T-cell (primary cell): ENCODE data around the gene CRIP1. TPM values are rescaled to one million over a fixed set of nuclear protein-coding genes. Genes with fewer than 3 reads are reported as not detected.

Source experiments
- ATAC-seq, 4 experiments: fragments of 200-7000 bp in 3 of 4; fragments of 150-1000 bp in 1 of 4; cut with Tn5 transposase; replicated peaks in 1 of 4; 1 replicate in 3 of 4; 2 replicates in 1 of 4; pipeline ENCODE4 v1.10.0; 2021; ENCODE audit warnings: moderate library complexity in 3 of 4, mild to moderate bottlenecking in 2 of 4, moderate number of reproducible peaks in 1 of 4
- CTCF ChIA-PET, 2 donors: fragments of 300-600 bp; sonication (Branson Sonifier 250); formaldehyde crosslinking; loops; one replicate each; lab custom pipeline; 2022; ENCODE audit warnings: antibody characterized with exemption in 2 of 2; lab: Charles Lee
- POLR2A ChIA-PET, 2 donors: fragments of 300-600 bp; sonication (Branson Sonifier 250); formaldehyde crosslinking; loops; one replicate each; lab custom pipeline; 2022; ENCODE audit warnings: antibody characterized with exemption in 2 of 2; lab: Charles Lee
- DNase-seq, 35 experiments: peaks; one replicate each; pipeline versions ENCODE4 v3.0.0 to v3.0.0-alpha.2; 2013 to 2023
- H3K27ac ChIP-seq: one replicate; pipeline ENCODE4 v1.5.1; 2013; ENCODE audit warnings: low read length
- H3K27me3 ChIP-seq, 2 experiments: replicated peaks in 1 of 2; 1 replicate in 1 of 2; 2 replicates in 1 of 2; pipeline versions ENCODE4 v1.6.1 to v1.7.0; 2013; ENCODE audit warnings: low read length in 1 of 2, mixed read lengths in 1 of 2; ENCODE audit not compliant: control insufficient read depth in 2 of 2, insufficient read depth in 2 of 2; ENCODE audit errors: extremely low read depth in 1 of 2
- H3K36me3 ChIP-seq, 2 donors: 1 replicate in 1 of 2; 2 replicates in 1 of 2; pipeline versions ENCODE4 v1.6.1 to v1.7.0; 2013; ENCODE audit warnings: low read length in 1 of 2; ENCODE audit not compliant: control insufficient read depth in 2 of 2, insufficient read depth in 1 of 2; ENCODE audit errors: extremely low read depth in 1 of 2
- H3K4me1 ChIP-seq, 2 experiments: 1 replicate in 1 of 2; 2 replicates in 1 of 2; pipeline versions ENCODE4 v1.6.1 to v1.7.0; 2013; ENCODE audit warnings: low read length in 2 of 2, mixed read lengths in 1 of 2; ENCODE audit not compliant: insufficient read depth in 2 of 2, control insufficient read depth in 1 of 2; ENCODE audit errors: extremely low read depth in 1 of 2
- H3K4me3 ChIP-seq, 2 donors: 1 replicate in 1 of 2; 2 replicates in 1 of 2; pipeline versions ENCODE4 v1.5.1 to v1.7.0; 2013; ENCODE audit warnings: mild to moderate bottlenecking in 2 of 2, low read length in 1 of 2, moderate library complexity in 1 of 2; ENCODE audit not compliant: control insufficient read depth in 1 of 2; ENCODE audit errors: extremely low read depth in 1 of 2
- H3K9me3 ChIP-seq: 2 replicates; pipeline ENCODE4 v1.7.0; 2013
- H3K27ac Mint-ChIP-seq, 2 donors: one replicate each; pipeline ENCODE4 v1.8.0; 2020 to 2021; ENCODE audit warnings: mild to moderate bottlenecking in 2 of 2, mixed read lengths in 2 of 2
- H3K27me3 Mint-ChIP-seq, 2 donors: one replicate each; pipeline ENCODE4 v1.8.0; 2021 to 2022; ENCODE audit warnings: mixed read lengths in 2 of 2
- H3K36me3 Mint-ChIP-seq: one replicate; pipeline ENCODE4 v1.8.0; 2021; ENCODE audit warnings: mixed read lengths
- H3K4me1 Mint-ChIP-seq, 3 donors: one replicate each; pipeline ENCODE4 v1.8.0; 2020 to 2022; ENCODE audit warnings: mixed read lengths in 3 of 3, mild to moderate bottlenecking in 1 of 3
- H3K4me3 Mint-ChIP-seq, 3 donors: one replicate each; pipeline ENCODE4 v1.8.0; 2020 to 2022; ENCODE audit warnings: mild to moderate bottlenecking in 3 of 3, mixed read lengths in 3 of 3, moderate library complexity in 3 of 3
- H3K9me3 Mint-ChIP-seq, 3 donors: one replicate each; pipeline ENCODE4 v1.8.0; 2020 to 2022; ENCODE audit warnings: mixed read lengths in 3 of 3
- WGBS: methylation state at CpG from one replicate; pipeline ENCODE4 v1.1.5; 2013; ENCODE audit warnings: missing lambda C conversion rate; ENCODE audit not compliant: insufficient coverage; 5-methylcytosine and 5-hydroxymethylcytosine counted together
- total RNA-seq, 35 experiments: library from RNA in 6 of 35; stranded (reverse) in 6 of 35; fragments of 120-200 nt in 1 of 35; gene quantifications; one replicate each; pipeline versions ENCODE4 v1.2.1 to v1.2.4 and lab custom pipeline; 2013 to 2026

Gene CRIP1
- total RNA-seq, 5 donors from 2014 or later (not counting 1 experiment from before 2014, with no cell fraction given) = 224 to 477 (median 329) TPM

DNA sequence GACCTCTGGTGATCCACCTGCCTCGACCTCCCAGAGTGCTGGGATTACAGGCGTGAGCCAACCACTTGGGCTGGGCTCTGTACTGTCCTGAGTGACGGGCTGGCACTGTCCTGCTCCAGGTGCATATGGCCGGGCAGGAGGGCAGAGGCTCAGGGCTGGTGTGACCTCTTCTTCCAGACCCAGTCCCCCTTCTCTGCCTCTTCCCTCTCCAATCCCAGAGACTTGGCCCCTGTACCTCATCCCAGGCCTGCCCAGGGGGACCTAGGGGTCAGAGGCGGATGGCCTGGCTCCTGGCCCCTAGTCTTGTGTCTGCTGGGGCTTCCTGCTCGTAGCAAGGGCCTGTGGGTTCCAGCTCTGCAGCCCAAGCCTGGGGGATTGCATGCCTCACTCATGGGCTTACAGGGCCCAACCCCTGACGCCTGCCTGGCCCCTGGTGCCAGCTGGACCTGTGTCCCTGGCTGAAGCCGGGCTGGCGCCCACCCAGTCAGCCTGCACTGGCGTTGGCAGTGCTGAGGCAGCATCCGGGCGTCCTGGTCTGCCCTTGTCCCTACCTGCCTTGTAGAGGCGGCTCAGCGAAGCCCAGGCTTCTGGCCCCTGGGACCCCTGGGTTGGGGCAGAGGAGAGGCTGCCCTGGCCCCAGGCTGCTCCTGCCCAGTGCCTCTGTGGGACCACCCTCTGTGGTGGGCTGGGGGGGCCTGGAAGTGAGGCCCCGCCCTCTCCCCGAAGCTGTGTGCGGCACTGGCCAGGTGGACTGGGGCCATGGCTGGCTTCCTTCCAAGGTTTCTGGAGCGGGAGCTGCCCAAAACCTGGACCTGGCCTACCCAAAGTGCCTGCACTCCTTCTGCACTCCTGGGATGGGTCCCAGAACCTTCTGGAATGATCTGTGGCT lies 8.7 kb downstream of the CRIP1 start:
- DNase-seq (peak in 1 of 35 experiments; percentile 1), ATAC-seq (no peak)
- Histone ChIP-seq H3K4me1 (peaks cover 0 to 14% of the 10 kb centered on the region in 2 experiments), H3K27me3 (no peaks in the 10 kb centered on the region), H3K27ac (no peak overlapping the region), H3K4me3 (no peak overlapping the region), H3K9me3 (no peaks in the 10 kb centered on the region), H3K36me3 (peaks cover 0 to 3% of the 10 kb centered on the region in 2 donors)
- POLR2A ChIA-PET = no interaction called here
- peaks cover 6 to 8% (median 6%) of the 10 kb centered on the region in 3 donors for H3K4me1 Mint-ChIP-seq
- no peak overlapping the region for H3K27ac Mint-ChIP-seq
- no peaks in the 10 kb centered on the region for H3K27me3 Mint-ChIP-seq
- CTCF ChIA-PET = no interaction called here
- no peaks in the 10 kb centered on the region for H3K36me3 Mint-ChIP-seq
- H3K4me3 Mint-ChIP-seq = no peak overlapping the region
- WGBS = 97% methylated on average over 17 of the region's 18 CpGs
- no peaks in the 10 kb centered on the region for H3K9me3 Mint-ChIP-seq

DNA sequence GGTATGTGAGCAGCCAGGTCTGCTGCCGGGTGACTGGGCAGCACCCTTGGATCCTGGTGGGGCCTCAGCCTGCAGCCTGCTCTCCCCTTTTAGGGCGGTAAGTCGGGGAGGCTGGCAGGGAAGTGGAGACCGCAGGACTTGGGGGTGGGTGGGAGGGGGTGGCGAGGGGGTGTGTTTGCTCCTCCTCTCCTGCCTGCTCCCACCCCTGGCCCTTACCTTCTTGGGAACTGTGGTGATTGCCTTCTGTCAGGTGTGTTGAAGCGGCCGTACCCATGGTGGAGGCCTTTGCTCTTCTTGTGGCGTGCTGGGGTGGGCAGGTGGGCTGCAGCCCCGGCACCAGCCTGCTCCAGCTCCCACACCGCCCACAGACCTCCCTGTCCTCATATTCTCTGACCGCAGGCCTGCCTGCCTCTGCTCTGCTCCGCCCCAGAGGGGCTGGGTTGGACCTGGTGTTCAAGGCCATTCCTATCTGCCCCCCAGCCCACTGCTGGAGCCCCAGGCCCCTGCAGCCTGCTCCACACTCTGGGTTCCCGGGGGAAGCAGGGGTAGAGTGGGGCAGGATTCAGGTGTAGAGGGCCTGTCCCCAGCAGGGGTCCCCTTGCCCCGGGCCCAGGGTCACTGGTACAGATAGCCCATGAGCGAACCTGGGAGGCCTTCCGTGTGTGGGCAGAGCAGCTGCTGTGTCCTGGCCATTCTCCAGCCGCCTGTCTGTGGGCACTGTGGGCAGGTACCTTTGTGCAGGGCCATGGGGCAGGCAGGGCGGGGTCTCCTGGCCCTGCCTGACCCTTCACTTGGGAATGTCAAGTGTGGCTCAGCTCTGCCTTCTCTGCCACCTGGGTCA lies 9.5 kb downstream of the CRIP1 start:
- ChIA-PET POLR2A (no interaction called here), CTCF (no interaction called here)
- ATAC-seq (no peak), DNase-seq (no peak)
- no peaks in the 10 kb centered on the region for H3K9me3 Mint-ChIP-seq
- Histone ChIP-seq H3K27me3 (no peaks in the 10 kb centered on the region), H3K4me1 (peaks cover 0 to 14% of the 10 kb centered on the region in 2 experiments), H3K36me3 (peaks cover 0 to 3% of the 10 kb centered on the region in 2 donors), H3K4me3 (no peak overlapping the region), H3K9me3 (no peaks in the 10 kb centered on the region), H3K27ac (no peak overlapping the region)
- no peaks in the 10 kb centered on the region for H3K27me3 Mint-ChIP-seq
- no peak overlapping the region for H3K27ac Mint-ChIP-seq
- no peaks in the 10 kb centered on the region for H3K36me3 Mint-ChIP-seq
- 86% methylated on average over 9 of the region's 18 CpGs for WGBS
- H3K4me1 Mint-ChIP-seq = peaks cover 5 to 6% (median 6%) of the 10 kb centered on the region in 3 donors
- no peak overlapping the region for H3K4me3 Mint-ChIP-seq

DNA sequence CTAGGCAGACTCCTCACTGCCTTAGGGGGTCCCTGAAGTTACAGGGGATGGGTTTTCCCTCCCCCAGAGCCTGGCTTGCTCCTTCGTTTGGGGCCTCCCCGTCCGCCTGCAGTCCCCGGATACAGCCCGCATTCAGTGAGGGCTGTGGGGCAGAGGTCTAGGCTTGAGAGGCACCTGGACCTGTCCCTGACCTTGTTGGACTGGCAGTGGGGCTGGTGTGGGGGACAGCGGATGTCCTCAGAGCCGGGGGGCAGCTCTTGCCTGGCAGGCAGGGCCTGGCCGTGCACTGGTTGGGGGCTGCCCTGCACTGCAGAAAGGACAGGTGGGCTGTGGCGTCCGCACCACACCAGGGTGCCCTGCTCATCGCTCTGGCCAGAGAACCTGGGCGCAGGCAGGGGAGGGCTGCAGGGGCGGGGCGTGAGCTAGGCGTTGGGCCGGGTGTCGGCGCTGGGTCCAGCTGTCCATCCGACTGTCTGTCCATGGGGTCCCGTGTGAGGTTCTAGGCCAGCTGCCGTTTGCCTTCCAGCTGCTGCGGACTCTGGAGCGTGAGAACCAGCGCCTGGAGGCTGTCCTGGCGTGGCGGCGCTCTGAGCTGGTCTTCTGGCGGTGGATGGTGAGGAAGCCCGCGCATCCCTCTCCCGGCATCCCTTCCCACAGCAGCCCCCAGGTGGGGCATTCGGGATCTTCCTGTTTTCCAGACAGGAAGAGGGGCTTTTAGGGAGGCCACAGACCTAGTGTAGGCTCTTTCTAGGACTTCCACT lies 10.3 kb downstream of the CRIP1 start:
- H3K36me3 Mint-ChIP-seq = no peaks in the 10 kb centered on the region
- POLR2A ChIA-PET = no interaction called here
- peaks cover 0 to 3% of the 10 kb centered on the region in 2 donors for H3K36me3 ChIP-seq
- 98% methylated on average over 22 of the region's 32 CpGs for WGBS
- H3K27ac Mint-ChIP-seq = no peak overlapping the region
- no peaks in the 10 kb centered on the region for H3K9me3 ChIP-seq
- no peak overlapping the region for H3K4me3 ChIP-seq
- DNase-seq (no peak), ATAC-seq (no peak)
- peaks cover 0 to 8% of the 10 kb centered on the region in 2 experiments for H3K4me1 ChIP-seq
- H3K4me1 Mint-ChIP-seq = peaks cover 1 to 2% (median 1%) of the 10 kb centered on the region in 3 donors
- no peaks in the 10 kb centered on the region for H3K27me3 ChIP-seq
- H3K9me3 Mint-ChIP-seq = no peaks in the 10 kb centered on the region
- CTCF ChIA-PET = no interaction called here
- H3K27me3 Mint-ChIP-seq = no peaks in the 10 kb centered on the region
- no peak overlapping the region for H3K4me3 Mint-ChIP-seq
- H3K27ac ChIP-seq = no peak overlapping the region

DNA sequence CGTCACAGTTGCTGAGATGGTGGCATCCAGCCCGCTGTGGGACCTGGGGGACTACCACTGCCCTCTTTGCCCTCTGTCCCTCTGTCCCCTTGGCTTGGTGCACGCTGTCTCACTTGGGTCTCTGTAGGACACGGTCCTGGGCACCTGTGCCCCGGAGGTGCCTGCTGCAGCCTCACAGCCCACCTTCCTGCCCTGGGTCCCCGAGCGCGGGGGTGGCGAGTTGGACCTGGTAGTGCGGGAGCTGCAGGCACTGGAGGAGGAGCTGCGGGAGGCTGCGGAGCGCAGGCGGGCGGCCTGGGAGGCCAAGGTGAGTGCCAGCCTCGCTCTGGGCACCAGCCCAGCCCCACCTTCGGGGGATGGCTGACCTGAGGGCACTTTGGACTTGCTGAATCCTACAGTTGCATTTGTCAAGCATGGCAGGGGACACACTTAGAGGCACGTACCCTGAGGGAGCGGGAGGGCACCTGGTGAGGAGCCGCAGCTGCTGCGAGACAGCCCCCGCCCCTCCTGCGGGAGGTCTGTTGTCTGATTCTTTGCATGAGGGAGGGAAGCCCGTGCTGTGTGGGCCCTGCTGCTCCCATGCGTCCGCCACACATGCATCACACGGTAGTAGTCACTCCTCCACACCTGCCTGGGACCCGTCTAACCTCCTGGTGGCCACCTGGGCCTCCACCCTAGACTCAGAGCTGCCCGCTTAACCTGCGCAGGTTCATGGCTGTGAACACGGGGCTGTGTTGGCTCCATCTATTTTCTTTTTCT lies 11.2 kb downstream of the CRIP1 start:
- Mint-ChIP-seq H3K27ac (no peak overlapping the region), H3K36me3 (no peaks in the 10 kb centered on the region), H3K27me3 (peaks cover 0 to 3% of the 10 kb centered on the region in 2 donors), H3K4me1 (no peaks in the 10 kb centered on the region), H3K9me3 (no peaks in the 10 kb centered on the region), H3K4me3 (no peak overlapping the region)
- no peak for DNase-seq
- Histone ChIP-seq H3K27ac (no peak overlapping the region), H3K4me1 (no peaks in the 10 kb centered on the region), H3K4me3 (no peak overlapping the region), H3K27me3 (no peaks in the 10 kb centered on the region), H3K36me3 (peaks cover 0 to 3% of the 10 kb centered on the region in 2 donors), H3K9me3 (no peaks in the 10 kb centered on the region)
- WGBS = 93% methylated on average over 30 of the region's 31 CpGs
- ATAC-seq = peak in 1 of 4 experiments; percentile 10
- CTCF ChIA-PET = no interaction called here
- POLR2A ChIA-PET = interaction anchor here in 1 of 2 donors (0.6 kb wide), 2 partner anchors 54 to 80 kb away, joined by 3 to 11 read pairs; no protein-coding TSS in a partner anchor

GRCh38 chr14:105498430-105499255 lies 12.0 kb downstream of the CRIP1 start:
- no peak overlapping the region for H3K4me3 Mint-ChIP-seq
- Histone ChIP-seq H3K4me1 (no peaks in the 10 kb centered on the region), H3K9me3 (no peaks in the 10 kb centered on the region), H3K4me3 (no peak overlapping the region), H3K27ac (no peak overlapping the region), H3K27me3 (no peaks in the 10 kb centered on the region), H3K36me3 (no peaks in the 10 kb centered on the region)
- ATAC-seq (peak in 1 of 4 experiments; percentile 6), DNase-seq (no peak)
- no peak overlapping the region for H3K27ac Mint-ChIP-seq
- H3K9me3 Mint-ChIP-seq = no peaks in the 10 kb centered on the region
- CTCF ChIA-PET = no interaction called here
- POLR2A ChIA-PET = interaction anchor here in 1 of 2 donors (0.6 kb wide), 2 partner anchors 54 to 81 kb away, joined by 3 to 11 read pairs; no protein-coding TSS in a partner anchor
- WGBS = 98% methylated on average over 36 of the region's 36 CpGs
- H3K4me1 Mint-ChIP-seq = no peaks in the 10 kb centered on the region
- H3K36me3 Mint-ChIP-seq = no peaks in the 10 kb centered on the region
- H3K27me3 Mint-ChIP-seq = peaks cover 3% of the 10 kb centered on the region in 2 donors
